HG02642 (cell line): Measurements from ENCODE around the gene CABP4.

Experiments
- ATAC-seq: cut with Tn5 transposase; IDR thresholded peaks from one replicate; pipeline ENCODE4 v1.9.1; 2021; ENCODE audit warnings: mild to moderate bottlenecking; ENCODE audit not compliant: unreplicated experiment, poor library complexity

CABP4 gene

GRCh38 chr11:67492801-67493547 is 37.8 kb downstream of the CABP4 start:
- ATAC-seq = no peak

GRCh38 chr11:67493548-67494370 is 38.6 kb downstream of the CABP4 start:
- ATAC-seq = no peak

GRCh38 chr11:67494371-67495233 is 39.4 kb downstream of the CABP4 start:
- ATAC-seq = no peak

DNA sequence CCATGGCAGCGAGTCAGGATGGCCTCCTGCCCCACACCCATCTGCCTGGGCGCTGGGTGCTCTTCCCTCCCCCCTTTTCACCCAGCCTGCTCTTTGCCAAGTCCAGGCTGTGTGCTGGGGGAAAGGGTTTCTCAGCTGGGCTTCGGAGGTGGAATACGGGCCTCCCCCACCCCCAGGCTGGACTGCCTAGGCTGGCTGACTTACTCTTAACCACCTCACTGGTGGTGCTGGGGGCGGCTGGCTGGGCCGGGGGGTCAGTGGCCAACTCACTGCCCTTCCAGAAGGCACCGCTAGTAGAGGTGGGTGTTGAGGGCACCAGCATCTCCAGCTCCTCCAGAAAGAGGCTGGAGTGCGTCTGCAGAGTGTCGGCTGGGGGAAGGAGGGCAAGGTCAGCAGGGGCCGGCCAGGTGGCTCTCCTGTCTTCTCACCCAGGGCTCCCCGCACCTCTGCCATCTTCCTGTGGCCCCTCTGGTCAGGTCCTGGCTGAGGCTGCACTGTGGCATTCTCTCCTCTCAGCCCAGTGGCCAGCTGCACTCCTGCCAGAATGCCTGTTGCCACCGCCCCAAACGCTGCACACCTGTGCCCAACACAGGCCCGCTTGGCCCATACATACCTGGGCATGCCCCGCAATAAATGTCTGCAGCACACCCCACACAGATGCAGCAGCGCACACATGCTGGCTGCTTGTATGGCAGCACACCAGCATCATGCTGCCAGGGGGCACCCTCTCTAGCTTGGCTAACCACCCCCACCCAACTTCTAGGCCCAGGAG is 40.3 kb downstream of the CABP4 start:
- no peak for ATAC-seq

DNA sequence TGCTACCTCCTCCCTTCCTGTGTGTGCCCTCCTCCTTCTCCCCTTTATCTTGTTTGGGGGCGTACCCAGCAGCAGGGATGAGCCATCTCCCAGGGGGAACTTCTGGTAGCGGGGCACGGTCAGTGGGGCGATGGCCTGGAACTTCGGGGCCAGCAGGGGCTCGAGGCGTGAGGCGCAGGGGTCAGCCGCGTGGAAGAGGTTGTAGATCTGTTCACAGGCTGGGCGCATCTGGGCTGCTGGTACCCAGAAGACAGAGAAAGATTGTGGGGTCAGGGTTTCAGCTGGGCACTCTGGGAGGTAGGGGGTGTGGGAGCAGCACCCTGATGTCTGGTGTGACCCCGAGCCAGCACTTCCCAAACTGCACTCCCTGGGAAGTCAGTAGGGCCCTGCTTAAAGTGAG is 41.0 kb downstream of the CABP4 start:
- no peak for ATAC-seq

DNA sequence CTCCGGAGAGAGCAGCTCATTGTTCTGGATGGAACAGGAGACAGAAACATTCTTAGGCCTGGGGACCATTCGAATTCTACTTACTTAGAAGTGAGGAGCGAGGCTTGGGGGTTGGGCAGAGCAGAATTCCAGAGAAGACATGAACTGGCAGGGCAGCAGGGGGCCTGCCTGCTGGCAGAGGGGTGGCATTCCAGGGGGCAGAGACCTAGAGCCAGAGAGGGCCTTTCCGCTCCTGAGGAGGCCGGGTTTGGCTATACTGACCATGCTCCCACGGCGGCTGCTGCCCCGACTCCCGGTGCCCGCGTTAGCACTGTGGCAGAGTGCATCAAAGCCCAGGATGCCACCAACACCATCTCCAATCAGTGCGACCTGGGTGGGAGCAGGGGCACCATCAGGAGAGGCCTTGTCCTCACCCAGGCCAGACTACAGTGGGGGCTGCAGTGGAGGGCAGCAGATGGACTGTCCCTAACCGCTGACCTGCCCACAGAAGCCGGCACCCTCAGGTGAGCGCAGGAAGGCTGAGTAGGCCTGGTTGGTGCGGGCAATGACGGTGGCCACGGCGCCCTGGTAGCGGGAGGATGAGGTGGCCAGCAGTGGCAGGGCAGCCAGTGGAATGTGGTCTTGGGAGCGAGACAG is 42.6 kb downstream of the CABP4 start:
- ATAC-seq = no peak

DNA sequence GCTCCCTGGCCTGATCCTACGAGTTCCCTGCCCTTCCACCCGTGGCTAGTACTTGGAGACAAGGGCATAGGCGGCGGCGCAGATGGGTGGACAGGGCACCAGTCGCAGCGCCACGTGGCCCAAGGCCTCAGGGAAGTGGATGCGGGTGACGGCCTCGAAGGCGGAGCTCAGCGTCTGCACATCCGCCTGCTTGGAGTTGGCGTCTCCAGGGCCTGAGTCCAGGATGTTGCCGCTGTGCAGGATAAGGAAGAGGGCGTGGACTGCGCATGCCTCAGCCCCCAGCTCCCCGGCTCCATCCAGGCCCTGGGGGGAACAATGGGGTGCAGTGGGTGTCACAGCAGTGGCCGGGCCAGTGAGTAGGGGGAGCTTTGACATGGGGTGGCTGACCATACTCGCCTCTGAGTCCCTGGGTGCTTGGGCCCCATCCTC is 43.4 kb downstream of the CABP4 start:
- no peak for ATAC-seq

DNA sequence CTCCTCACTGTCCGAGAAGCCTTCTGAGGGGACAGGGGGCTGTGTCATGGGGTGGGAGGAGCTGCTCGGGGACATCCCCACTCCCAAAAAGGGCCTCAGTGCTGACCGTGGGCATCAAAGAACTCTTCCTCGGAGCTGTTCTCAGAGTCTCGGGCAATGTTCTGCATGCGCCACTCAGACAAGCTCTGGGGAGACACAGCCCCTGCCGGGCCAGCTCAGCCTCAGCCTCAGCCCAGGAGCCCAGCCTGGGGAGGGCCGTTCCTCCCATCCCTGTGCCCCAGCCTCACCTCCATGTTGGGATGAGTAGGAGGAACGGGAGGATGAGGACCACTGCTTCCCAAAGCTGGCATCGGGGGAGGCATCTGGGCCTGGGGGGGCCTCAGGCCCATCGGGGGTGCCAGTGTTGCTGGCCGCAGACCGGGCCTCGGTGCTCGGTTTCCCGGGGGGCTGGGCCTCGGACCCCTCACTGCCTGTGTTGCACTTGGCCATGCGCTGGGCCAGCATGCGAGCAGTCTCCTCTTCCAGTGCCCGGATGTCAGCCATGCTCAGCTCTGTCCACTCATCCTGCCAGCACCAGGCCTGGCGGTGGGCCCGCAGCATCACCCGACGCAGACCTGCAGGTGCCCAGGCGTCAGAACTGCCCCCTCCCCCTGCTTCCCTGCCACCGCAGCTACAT is 44.8 kb downstream of the CABP4 start:
- ATAC-seq = no peak

GRCh38 chr11:67500484-67500821 is 45.3 kb downstream of the CABP4 start:
- no peak for ATAC-seq

- no peak for ATAC-seq
These were observed 45.9 kb downstream of the CABP4 start for GRCh38 chr11:67500831-67501715.

GRCh38 chr11:67501854-67502253 is 46.7 kb downstream of the CABP4 start:
- no peak for ATAC-seq

GRCh38 chr11:67502328-67502979 is 47.3 kb downstream of the CABP4 start:
- no peak for ATAC-seq

GRCh38 chr11:67503119-67504004 is 48.2 kb downstream of the CABP4 start:
- ATAC-seq = no peak

DNA sequence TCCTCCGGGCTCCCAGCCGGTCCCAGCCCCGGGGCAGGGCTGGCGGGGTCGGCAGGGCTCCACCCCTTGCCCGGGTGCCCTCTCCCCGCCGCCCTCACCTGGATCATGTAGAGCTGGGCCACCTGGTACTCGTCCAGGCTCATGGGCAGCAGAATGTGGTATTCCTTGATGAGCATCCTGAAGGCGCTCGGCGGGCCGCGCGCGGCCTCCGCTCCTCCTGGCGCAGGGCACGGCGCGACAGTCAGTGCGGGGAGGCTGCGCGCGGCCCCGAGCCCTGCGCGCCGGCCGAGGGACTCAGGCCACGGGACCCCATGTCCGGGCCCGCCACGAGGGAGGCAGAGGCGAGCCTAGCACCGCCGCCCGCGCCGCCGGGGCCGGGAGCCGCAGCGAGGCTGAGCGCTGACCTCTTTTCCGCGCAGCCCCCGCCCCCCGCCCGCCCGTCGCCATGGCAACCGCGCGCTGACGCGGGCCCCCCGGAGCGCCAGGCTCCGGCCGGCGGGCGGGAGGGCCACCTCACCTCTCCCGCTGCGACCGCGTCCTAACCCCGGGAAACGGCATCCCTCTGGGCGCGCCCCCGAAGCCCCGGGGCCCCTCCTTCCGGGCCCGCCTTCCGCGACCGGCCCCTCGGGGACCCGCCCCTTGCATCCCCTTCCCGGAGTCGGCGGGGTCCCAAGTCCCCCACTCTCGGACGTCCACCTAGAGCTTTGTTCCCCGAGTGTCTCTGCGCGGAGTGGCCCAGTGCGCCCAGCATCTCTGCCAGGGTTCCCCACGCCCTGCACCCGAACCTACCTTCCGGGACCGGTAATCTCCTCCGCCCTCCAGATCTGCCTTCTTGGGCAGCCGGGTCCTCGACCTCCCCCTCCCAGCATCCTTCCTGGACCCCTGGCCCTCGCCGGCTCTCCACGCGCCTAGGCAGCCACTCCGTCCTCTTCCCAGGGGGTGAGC is 49.1 kb downstream of the CABP4 start:
- ATAC-seq = no peak

DNA sequence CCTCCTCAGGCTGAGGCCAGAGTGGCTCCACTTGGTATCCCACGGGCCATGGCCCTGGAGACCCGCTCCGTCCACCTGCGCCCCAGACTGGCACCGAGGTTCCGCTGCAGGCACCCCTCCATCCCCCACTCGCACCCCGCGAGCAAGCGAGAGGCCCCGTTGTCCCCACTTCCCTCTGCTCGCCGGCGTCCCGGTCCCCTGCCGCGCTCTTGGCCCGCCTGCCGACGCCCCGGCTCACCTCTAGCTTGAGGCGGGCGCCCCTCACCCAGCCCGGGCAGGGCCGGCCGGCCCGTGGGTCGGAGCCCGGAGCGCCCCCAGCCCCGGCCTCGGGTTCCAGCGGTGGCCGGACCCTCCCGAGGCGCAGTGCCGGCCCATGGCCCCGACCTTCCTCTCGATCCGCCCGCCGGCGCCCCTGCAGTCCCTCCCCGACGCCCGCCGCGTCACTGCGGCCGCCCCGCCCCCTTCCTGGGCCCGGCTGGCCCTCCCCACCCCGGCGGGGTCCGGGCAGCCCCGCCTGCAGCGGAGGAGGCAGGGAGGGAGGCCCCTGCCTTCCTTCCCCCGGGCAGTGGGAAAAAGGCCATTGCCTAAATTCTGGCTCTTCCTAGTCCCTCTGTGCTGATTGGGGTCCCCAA is 49.9 kb downstream of the CABP4 start, which contains the start of gene PITPNM1:
Gene PITPNM1 (minus strand): TSS at position 414 of the 632 bp plus-strand sequence. CDS start 1,183 bp downstream, outside the sequence.
- ATAC-seq = peak; percentile 16
